Measurements from ENCODE around the gene AGMO. TPM values are rescaled to one million over a fixed set of nuclear protein-coding genes. Genes with fewer than 3 reads are reported as not detected.
A peak's percentile ranks its signal among the peaks of the same experiment; 100 is the strongest.

Gene AGMO
- total RNA-seq, 1 donor = not detected

GRCh38 chr7:15470825-15471668 is 90.8 kb downstream of the AGMO start:
- H3K4me3 ChIP-seq (ENCODE audit: low read depth, low read length) = no peak overlapping the region
- TF ChIP-seq CTCF (IDR thresholded peaks at IDR 0.05; ENCODE audit: insufficient read depth, low read depth, low read length) = no peak
- no peak for DNase-seq (ENCODE audit: low read depth)

- no peak for DNase-seq (ENCODE audit: low read depth)
- TF ChIP-seq CTCF (IDR thresholded peaks at IDR 0.05; ENCODE audit: insufficient read depth, low read depth, low read length) = no peak
- no peak overlapping the region for H3K4me3 ChIP-seq (ENCODE audit: low read depth, low read length)
Observed at GRCh38 chr7:15464667-15465121, 97.1 kb downstream of the AGMO start.

GRCh38 chr7:15463801-15464666 is 97.8 kb downstream of the AGMO start:
- no peak for TF ChIP-seq CTCF (IDR thresholded peaks at IDR 0.05; ENCODE audit: insufficient read depth, low read depth, low read length)
- peak; percentile 19 for DNase-seq (ENCODE audit: low read depth)
- no peak overlapping the region for H3K4me3 ChIP-seq (ENCODE audit: low read depth, low read length)

- no peak for TF ChIP-seq CTCF (IDR thresholded peaks at IDR 0.05; ENCODE audit: insufficient read depth, low read depth, low read length)
- no peak overlapping the region for H3K4me3 ChIP-seq (ENCODE audit: low read depth, low read length)
- no peak for DNase-seq (ENCODE audit: low read depth)
Observed at GRCh38 chr7:15462721-15463389, 99.0 kb downstream of the AGMO start.

- TF ChIP-seq CTCF (IDR thresholded peaks at IDR 0.05; ENCODE audit: insufficient read depth, low read depth, low read length) = no peak
- H3K4me3 ChIP-seq (ENCODE audit: low read depth, low read length) = no peak overlapping the region
- peak; percentile 77 for DNase-seq (ENCODE audit: low read depth)
Observed at GRCh38 chr7:15461576-15461975, 100.2 kb downstream of the AGMO start.

- no peak overlapping the region for H3K4me3 ChIP-seq (ENCODE audit: low read depth, low read length)
- TF ChIP-seq CTCF (IDR thresholded peaks at IDR 0.05; ENCODE audit: insufficient read depth, low read depth, low read length) = no peak
- DNase-seq (ENCODE audit: low read depth) = no peak
Observed at GRCh38 chr7:15459018-15459615, 102.7 kb downstream of the AGMO start.
